CD14-positive monocyte (primary cell): ENCODE results near the gene POLR3C. TPM values are rescaled to one million over a fixed set of nuclear protein-coding genes. Genes with fewer than 3 reads are reported as not detected.

ENCODE experiments used
- DNase-seq, 3 donors: peaks; one replicate each; pipeline ENCODE4 v3.0.0-alpha.2; 2011 to 2022
- H2AFZ ChIP-seq: 2 replicates; pipeline ENCODE4 v1.6.0; 2012; ENCODE audit warnings: mild to moderate bottlenecking, low read depth, low read length, inconsistent platforms; ENCODE audit not compliant: insufficient read depth, poor library complexity, severe bottlenecking
- H3K27ac ChIP-seq, 2 donors: 1 replicate in 1 of 2; 2 replicates in 1 of 2; pipeline ENCODE4 v1.5.1; 2012 to 2013; ENCODE audit warnings: low read length in 2 of 2, control low read depth in 1 of 2, inconsistent platforms in 1 of 2, low read depth in 1 of 2, mild to moderate bottlenecking in 1 of 2
- H3K27me3 ChIP-seq, 2 donors: one replicate each; pipeline versions ENCODE4 v1.6.0 to v1.6.1; 2011 to 2013; ENCODE audit warnings: low read length in 2 of 2; ENCODE audit not compliant: control insufficient read depth in 2 of 2, insufficient read depth in 2 of 2
- H3K36me3 ChIP-seq, 2 donors: replicated peaks in 1 of 2; 1 replicate in 1 of 2; 2 replicates in 1 of 2; pipeline versions ENCODE4 v1.5.1 to v1.6.1; 2012 to 2013; ENCODE audit warnings: low read length in 2 of 2, control low read depth in 1 of 2, inconsistent platforms in 1 of 2, mild to moderate bottlenecking in 1 of 2; ENCODE audit not compliant: insufficient read depth in 2 of 2, control insufficient read depth in 1 of 2
- H3K4me1 ChIP-seq, 2 donors: 1 replicate in 1 of 2; 2 replicates in 1 of 2; pipeline versions ENCODE4 v1.5.1 to v1.6.1; 2012 to 2013; ENCODE audit warnings: low read length in 2 of 2, control low read depth in 1 of 2, inconsistent platforms in 1 of 2, mild to moderate bottlenecking in 1 of 2, moderate library complexity in 1 of 2; ENCODE audit not compliant: insufficient read depth in 2 of 2, control insufficient read depth in 1 of 2
- H3K4me2 ChIP-seq: replicated peaks from 2 replicates; pipeline ENCODE3; 2012; ENCODE audit warnings: low read length, moderate library complexity, mild to moderate bottlenecking; ENCODE audit not compliant: poor library complexity, severe bottlenecking; ENCODE audit errors: extremely low read depth
- H3K4me3 ChIP-seq, 3 experiments: fragments of 200-600 bp in 1 of 3; sonication (generic) in 1 of 3; replicated peaks in 1 of 3; 1 replicate in 2 of 3; 2 replicates in 1 of 3; pipeline ENCODE4 v1.5.1; 2011 to 2013; ENCODE audit warnings: low read length in 3 of 3, mild to moderate bottlenecking in 3 of 3, control low read depth in 2 of 3, low read depth in 2 of 3, inconsistent platforms in 1 of 3, moderate library complexity in 1 of 3
- H3K79me2 ChIP-seq: 2 replicates; pipeline ENCODE4 v1.6.0; 2012; ENCODE audit warnings: mild to moderate bottlenecking, control low read depth, inconsistent platforms, low read length, moderate library complexity; ENCODE audit not compliant: insufficient read depth
- H3K9ac ChIP-seq: 2 replicates; pipeline ENCODE4 v1.6.0; 2017; ENCODE audit warnings: low read length, mild to moderate bottlenecking; ENCODE audit not compliant: insufficient read depth, poor library complexity, severe bottlenecking
- H3K9me3 ChIP-seq, 2 donors: replicated peaks in 1 of 2; 1 replicate in 1 of 2; 2 replicates in 1 of 2; pipeline versions ENCODE4 v1.5.1 to v1.6.1; 2012 to 2013; ENCODE audit warnings: low read length in 2 of 2, control low read depth in 1 of 2; ENCODE audit not compliant: control insufficient read depth in 1 of 2, insufficient read depth in 1 of 2
- H4K20me1 ChIP-seq: 2 replicates; pipeline ENCODE4 v1.6.0; 2012; ENCODE audit warnings: mild to moderate bottlenecking, low read length, control low read depth, moderate library complexity; ENCODE audit not compliant: insufficient read depth
- H3K27ac Mint-ChIP-seq, 7 donors: one replicate each; pipeline ENCODE4 v1.8.0; 2020; ENCODE audit warnings: mild to moderate bottlenecking in 7 of 7, mixed read lengths in 7 of 7, moderate library complexity in 6 of 7, inconsistent platforms in 2 of 7
- H3K27me3 Mint-ChIP-seq, 3 donors: one replicate each; pipeline ENCODE4 v1.8.0; 2021 to 2022; ENCODE audit warnings: low read depth in 3 of 3, mild to moderate bottlenecking in 3 of 3, mixed read lengths in 3 of 3, moderate library complexity in 3 of 3, inconsistent platforms in 1 of 3
- H3K36me3 Mint-ChIP-seq, 2 donors: one replicate each; pipeline ENCODE4 v1.8.0; 2020; ENCODE audit warnings: mixed read lengths in 2 of 2, inconsistent platforms in 1 of 2, mild to moderate bottlenecking in 1 of 2
- H3K4me1 Mint-ChIP-seq: one replicate; pipeline ENCODE4 v1.8.0; 2020; ENCODE audit warnings: mild to moderate bottlenecking, mixed read lengths
- H3K4me3 Mint-ChIP-seq, 2 donors: one replicate each; pipeline ENCODE4 v1.8.0; 2020; ENCODE audit warnings: mild to moderate bottlenecking in 2 of 2, mixed read lengths in 2 of 2, moderate library complexity in 1 of 2
- H3K9me3 Mint-ChIP-seq, 7 donors: one replicate each; pipeline ENCODE4 v1.8.0; 2020 to 2022; ENCODE audit warnings: mixed read lengths in 7 of 7, mild to moderate bottlenecking in 6 of 7, moderate library complexity in 6 of 7, inconsistent platforms in 2 of 7
- WGBS: methylation state at CpG from one replicate; pipeline ENCODE4 v1.1.5; 2013; ENCODE audit warnings: missing lambda C conversion rate; ENCODE audit not compliant: insufficient coverage; 5-methylcytosine and 5-hydroxymethylcytosine counted together
- intact Hi-C, 2 donors: fragments of 100-400 bp; cut with micrococcal nuclease; formaldehyde crosslinking; loops; one replicate each; pipeline versions ENCODE4 v1.15.0 to v1.15.1; 2023
- polyA plus RNA-seq, 3 donors: library from polyadenylated mRNA; depleted of rRNA in 1 of 3; unstranded in 2 of 3; stranded (reverse) in 1 of 3; fragments of 300-500 nt in 2 of 3; fragments of >200 nt in 1 of 3; fragmentation: Illumina TruSeq in 2 of 3; gene quantifications; 1 replicate in 2 of 3; 2 replicates in 1 of 3; pipeline ENCODE4 v1.2.3, GENCODE V29; 2012 to 2021
- TF ChIP-seq, protein P1 (sequence below): fragments of 200-600 bp; IDR thresholded peaks from one replicate; pipeline ENCODE4 v1.8.0; 2022; ENCODE audit warnings: antibody characterized with exemption, mild to moderate bottlenecking

POLR3C gene
- polyA plus RNA-seq, 3 donors = 23.5 to 41.3 (median 30.5) TPM

DNA sequence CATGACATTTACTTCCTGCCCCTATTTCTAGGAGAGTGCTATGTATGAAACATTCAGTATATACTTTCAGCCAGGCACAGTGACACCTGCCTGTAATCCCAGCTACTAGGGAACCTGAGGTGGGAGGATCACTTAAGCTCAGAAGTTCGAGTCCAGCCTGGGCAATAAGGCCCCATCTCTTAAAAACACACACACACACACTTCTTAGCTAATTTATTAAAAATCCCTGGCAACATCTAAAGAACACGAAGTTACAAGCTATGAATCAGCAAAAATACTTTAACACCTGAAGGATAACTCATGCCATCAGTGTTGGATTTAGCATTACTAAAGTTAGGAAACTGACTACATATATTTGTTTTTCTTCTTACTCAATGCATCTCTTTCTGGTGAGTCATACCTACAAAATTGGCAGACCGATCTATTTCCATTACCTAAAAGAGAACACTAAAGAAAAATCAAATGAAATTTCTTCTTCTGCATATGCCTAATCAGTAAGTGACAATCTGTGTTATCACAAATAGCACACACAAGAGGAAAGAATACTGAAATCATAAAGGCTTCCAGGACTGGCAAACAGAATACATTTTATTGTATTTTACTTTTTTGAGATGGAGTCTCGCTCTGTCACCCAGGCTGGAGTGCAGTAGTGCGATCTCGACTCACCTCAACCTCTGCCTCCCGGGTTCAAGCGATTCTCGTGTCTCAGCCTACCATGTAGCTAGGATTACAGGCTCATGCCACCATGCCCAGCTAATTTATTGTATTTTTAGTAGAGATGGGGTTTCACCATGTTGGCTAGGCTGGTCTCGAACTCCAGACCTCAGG is 41.5 kb upstream of the POLR3C start:
- H3K27ac Mint-ChIP-seq = peak overlapping the region in 1 of 7 donors; percentile 56
- Histone ChIP-seq H3K4me3 (no peak overlapping the region), H3K79me2 (no peaks in the 10 kb centered on the region), H3K4me1 (no peaks in the 10 kb centered on the region), H3K9me3 (no peaks in the 10 kb centered on the region), H3K9ac (no peak overlapping the region), H4K20me1 (peaks cover 7% of the 10 kb centered on the region), H3K4me2 (no peak overlapping the region), H3K27ac (no peak overlapping the region), H3K36me3 (peaks cover 26 to 72% of the 10 kb centered on the region in 2 donors), H3K27me3 (no peaks in the 10 kb centered on the region), H2AFZ (no peak overlapping the region)
- peaks cover 45 to 56% of the 10 kb centered on the region in 2 donors for H3K36me3 Mint-ChIP-seq
- no peaks in the 10 kb centered on the region for H3K9me3 Mint-ChIP-seq
- intact Hi-C loops = no loop called here
- peaks cover 0 to under 1% (median 0%) of the 10 kb centered on the region in 3 donors for H3K27me3 Mint-ChIP-seq
- H3K4me3 Mint-ChIP-seq = no peak overlapping the region
- DNase-seq = no peak
- TF ChIP-seq, protein P1, sequence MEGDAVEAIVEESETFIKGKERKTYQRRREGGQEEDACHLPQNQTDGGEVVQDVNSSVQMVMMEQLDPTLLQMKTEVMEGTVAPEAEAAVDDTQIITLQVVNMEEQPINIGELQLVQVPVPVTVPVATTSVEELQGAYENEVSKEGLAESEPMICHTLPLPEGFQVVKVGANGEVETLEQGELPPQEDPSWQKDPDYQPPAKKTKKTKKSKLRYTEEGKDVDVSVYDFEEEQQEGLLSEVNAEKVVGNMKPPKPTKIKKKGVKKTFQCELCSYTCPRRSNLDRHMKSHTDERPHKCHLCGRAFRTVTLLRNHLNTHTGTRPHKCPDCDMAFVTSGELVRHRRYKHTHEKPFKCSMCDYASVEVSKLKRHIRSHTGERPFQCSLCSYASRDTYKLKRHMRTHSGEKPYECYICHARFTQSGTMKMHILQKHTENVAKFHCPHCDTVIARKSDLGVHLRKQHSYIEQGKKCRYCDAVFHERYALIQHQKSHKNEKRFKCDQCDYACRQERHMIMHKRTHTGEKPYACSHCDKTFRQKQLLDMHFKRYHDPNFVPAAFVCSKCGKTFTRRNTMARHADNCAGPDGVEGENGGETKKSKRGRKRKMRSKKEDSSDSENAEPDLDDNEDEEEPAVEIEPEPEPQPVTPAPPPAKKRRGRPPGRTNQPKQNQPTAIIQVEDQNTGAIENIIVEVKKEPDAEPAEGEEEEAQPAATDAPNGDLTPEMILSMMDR = no peak
- H3K4me1 Mint-ChIP-seq = peaks cover 11% of the 10 kb centered on the region
- WGBS = 100% methylated on average over 1 of the region's 10 CpGs

DNA sequence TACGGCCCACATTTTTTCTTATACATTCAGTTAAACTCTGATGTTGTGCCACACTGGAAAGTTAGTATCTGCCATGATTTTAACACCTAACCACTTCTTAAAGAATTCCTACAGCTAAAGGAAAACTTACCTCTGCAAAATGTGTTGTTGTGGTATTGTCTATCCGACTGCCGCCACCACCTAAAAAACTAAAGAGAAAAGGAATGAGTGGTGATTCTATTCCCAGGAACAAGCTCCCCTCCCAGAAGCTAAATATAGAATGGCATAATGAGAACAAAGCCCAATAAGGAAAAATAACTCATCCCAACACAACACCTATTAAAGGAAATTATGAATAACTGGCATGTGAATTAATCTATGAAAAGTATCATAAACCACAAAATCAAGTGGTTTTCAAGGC is 39.6 kb upstream of the POLR3C start:
- H3K27ac Mint-ChIP-seq = no peak overlapping the region

More for the DNA sequence above, 39.6 kb upstream of the POLR3C start:
- H3K4me1 ChIP-seq = no peaks in the 10 kb centered on the region
- H3K9ac ChIP-seq = no peak overlapping the region
- peaks cover 0 to 1% (median 0%) of the 10 kb centered on the region in 3 donors for H3K27me3 Mint-ChIP-seq
- peaks cover 11% of the 10 kb centered on the region for H4K20me1 ChIP-seq
- H3K4me3 ChIP-seq = no peak overlapping the region
- no peaks in the 10 kb centered on the region for H3K27me3 ChIP-seq
- peaks cover 11% of the 10 kb centered on the region for H3K4me1 Mint-ChIP-seq
- intact Hi-C loops = no loop called here
- no peaks in the 10 kb centered on the region for H3K9me3 Mint-ChIP-seq
- no CpG with 5 or more reads among the region's 3 CpGs for WGBS
- H3K36me3 ChIP-seq = peaks cover 26 to 76% of the 10 kb centered on the region in 2 donors
- H3K4me2 ChIP-seq = no peak overlapping the region
- H3K36me3 Mint-ChIP-seq = peaks cover 50 to 66% of the 10 kb centered on the region in 2 donors
- no peak overlapping the region for H2AFZ ChIP-seq
- TF ChIP-seq, protein P1 = no peak
- no peak overlapping the region for H3K27ac ChIP-seq
- no peak for DNase-seq
- no peaks in the 10 kb centered on the region for H3K9me3 ChIP-seq
- H3K79me2 ChIP-seq = no peaks in the 10 kb centered on the region
- H3K4me3 Mint-ChIP-seq = no peak overlapping the region
